Measurements from ENCODE around the gene IPO5. TPM values are rescaled to one million over a fixed set of nuclear protein-coding genes. Genes with fewer than 3 reads are reported as not detected.

IPO5 gene
- total RNA-seq, 1 experiment from 2014 or later: 342 TPM

GRCh38 chr13:97944396-97945029 is 9.0 kb upstream of the IPO5 start:
- H3K23me2 ChIP-seq (ENCODE audit: insufficient read length, low read depth, low read length, poor library complexity, severe bottlenecking): no peaks in the 10 kb centered on the region
- H3K23ac ChIP-seq (ENCODE audit: insufficient read length, low read depth, low read length): no peak overlapping the region
- H2BK120ac ChIP-seq (ENCODE audit: low read depth, low read length, poor library complexity, severe bottlenecking): no peak overlapping the region
- no peak overlapping the region for H3K4me2 ChIP-seq (ENCODE audit: insufficient read depth, insufficient read length, low read length)
- H3K27me3 Mint-ChIP-seq (ENCODE audit: low read depth): no peaks in the 10 kb centered on the region; the same call in 1 of the 2 replicates
- H3K18ac ChIP-seq (ENCODE audit: insufficient read length, low read depth, low read length): no peak overlapping the region
- H3K27ac Mint-ChIP-seq: no peak overlapping the region
- DNase-seq: no peak
- WGBS (ENCODE audit: extremely low coverage, insufficient read length, low lambda C conversion rate): no CpG with 5 or more reads among the region's 5 CpGs
- no peak overlapping the region for H3K56ac ChIP-seq (ENCODE audit: insufficient read length, low read depth, low read length)
- no peak overlapping the region for H2AK5ac ChIP-seq (ENCODE audit: insufficient read length, low read length)
- H2BK12ac ChIP-seq (ENCODE audit: insufficient read length, low read depth, low read length): no peak overlapping the region
- H4K91ac ChIP-seq (ENCODE audit: insufficient read length, low read depth, low read length): no peak overlapping the region
- H3K9me3 Mint-ChIP-seq: no peaks in the 10 kb centered on the region
- no peaks in the 10 kb centered on the region for H3K9me3 ChIP-seq (ENCODE audit: control insufficient read depth, low read depth, low read length)
- H3K79me1 ChIP-seq (ENCODE audit: insufficient read depth, low read depth, low read length, poor library complexity, severe bottlenecking): no peaks in the 10 kb centered on the region
- TF ChIP-seq CTCF (conservative IDR thresholded peaks at IDR 0.05): no peak
- no peak overlapping the region for H3K27ac ChIP-seq (ENCODE audit: insufficient read length, low read depth, low read length)
- no peak overlapping the region for H3K9ac ChIP-seq (ENCODE audit: extremely low read depth, insufficient read length, low read length)
- no peak overlapping the region for H4K5ac ChIP-seq (ENCODE audit: insufficient read length, low read depth, low read length)
- no peaks in the 10 kb centered on the region for H3K79me2 ChIP-seq (ENCODE audit: insufficient read depth, low read length)
- H3K27me3 ChIP-seq (ENCODE audit: insufficient read depth, low read length): no peaks in the 10 kb centered on the region
- H3K36me3 Mint-ChIP-seq (ENCODE audit: insufficient read depth in 1 of 3, low read depth in 3 of 3): no peaks in the 10 kb centered on the region; a peak in 1 of 7 replicates
- no peak overlapping the region for H2BK20ac ChIP-seq (ENCODE audit: low read depth, low read length, poor library complexity, severe bottlenecking)
- no peak overlapping the region for H3K4me3 Mint-ChIP-seq
- H2BK15ac ChIP-seq (ENCODE audit: low read depth, low read length): no peak overlapping the region
- no peaks in the 10 kb centered on the region for H3K4me1 ChIP-seq (ENCODE audit: insufficient read depth, low read length)
- no peak overlapping the region for H2AFZ ChIP-seq (ENCODE audit: low read length)
- no peak overlapping the region for H3K4ac ChIP-seq (ENCODE audit: low read depth, low read length)
- no peak overlapping the region for H3K14ac ChIP-seq (ENCODE audit: insufficient read depth, low read length)
- H4K8ac ChIP-seq (replicated peaks; ENCODE audit: insufficient read length, low read depth, low read length): no peak overlapping the region
- H2BK5ac ChIP-seq (ENCODE audit: insufficient read length, low read length): no peak overlapping the region
- H3T11ph ChIP-seq (ENCODE audit: low read length): no peak overlapping the region
- no peaks in the 10 kb centered on the region for H4K20me1 ChIP-seq (ENCODE audit: control insufficient read depth, insufficient read depth, insufficient read length)
- no peaks in the 10 kb centered on the region for H3K4me1 Mint-ChIP-seq

Data from H9 (cell line).